HG03097 (cell line): Measurements from ENCODE around the gene RABGAP1L.
"Not testable (repeated sequence)": the region's sequence is repeated elsewhere in the genome, so short reads cannot be mapped to it uniquely, and the experiment has no call there.

ENCODE experiments used
- ATAC-seq: cut with Tn5 transposase; IDR thresholded peaks from one replicate; pipeline ENCODE4 v1.9.1; 2021; ENCODE audit not compliant: unreplicated experiment, low FRiP score

Gene RABGAP1L

DNA sequence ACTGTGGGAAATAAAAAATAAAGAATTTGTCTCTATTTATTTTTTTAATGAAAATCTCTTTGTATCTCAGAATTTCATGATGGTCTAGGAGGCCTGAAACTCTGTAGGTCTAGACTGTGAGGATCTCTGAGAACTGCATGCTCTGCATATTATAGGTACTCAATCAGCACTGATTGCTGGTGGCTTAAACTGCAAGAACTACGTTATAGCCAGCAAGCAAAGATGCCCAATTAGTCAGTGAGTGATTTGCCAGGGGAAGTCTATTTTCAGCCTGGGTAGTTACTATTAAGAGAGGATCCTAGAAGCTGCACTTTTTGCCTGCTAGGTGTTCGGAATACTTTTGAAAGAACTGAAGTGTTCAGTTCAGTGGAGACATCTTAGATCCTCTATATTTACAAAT lies 375.9 kb downstream of the RABGAP1L start:
- no peak for ATAC-seq

DNA sequence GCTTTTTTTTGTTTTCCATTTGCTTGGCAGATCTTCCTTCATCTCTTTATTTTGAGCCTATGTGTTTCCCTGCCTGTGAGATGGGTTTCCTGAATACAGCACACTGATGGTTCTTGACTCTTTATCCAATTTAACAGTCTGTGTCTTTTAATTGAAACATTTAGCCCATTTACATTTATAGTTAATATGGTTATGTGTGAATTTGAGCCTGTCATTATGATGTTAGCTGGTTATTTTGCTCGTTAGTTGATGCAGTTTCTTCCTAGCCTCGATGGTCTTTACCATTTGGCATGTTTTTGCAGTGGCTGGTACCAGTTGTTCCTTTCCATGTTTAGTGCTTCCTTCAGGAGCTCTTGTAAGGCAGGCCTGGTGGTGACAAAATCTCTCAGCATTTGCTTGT lies 384.1 kb downstream of the RABGAP1L start:
- ATAC-seq: not testable (repeated sequence)

DNA sequence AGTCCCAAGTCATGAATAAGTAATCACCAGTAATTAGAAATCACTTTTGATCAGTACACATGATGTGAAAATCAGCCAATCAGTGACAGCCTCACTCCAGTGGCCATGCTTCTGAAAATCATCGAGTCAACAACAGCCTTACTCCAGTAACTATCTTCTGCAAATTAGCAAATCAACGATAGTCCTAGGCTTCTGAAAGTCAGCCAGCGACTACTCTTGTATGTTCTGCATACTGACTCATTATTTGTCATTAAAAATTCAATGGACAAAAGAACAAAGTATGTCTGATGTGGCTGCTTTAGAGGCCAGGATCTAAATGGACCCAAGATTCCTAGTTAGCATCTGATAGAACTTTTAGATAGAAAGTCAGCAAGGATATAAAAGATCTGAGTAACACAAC lies 391.0 kb downstream of the RABGAP1L start:
- no peak for ATAC-seq

DNA sequence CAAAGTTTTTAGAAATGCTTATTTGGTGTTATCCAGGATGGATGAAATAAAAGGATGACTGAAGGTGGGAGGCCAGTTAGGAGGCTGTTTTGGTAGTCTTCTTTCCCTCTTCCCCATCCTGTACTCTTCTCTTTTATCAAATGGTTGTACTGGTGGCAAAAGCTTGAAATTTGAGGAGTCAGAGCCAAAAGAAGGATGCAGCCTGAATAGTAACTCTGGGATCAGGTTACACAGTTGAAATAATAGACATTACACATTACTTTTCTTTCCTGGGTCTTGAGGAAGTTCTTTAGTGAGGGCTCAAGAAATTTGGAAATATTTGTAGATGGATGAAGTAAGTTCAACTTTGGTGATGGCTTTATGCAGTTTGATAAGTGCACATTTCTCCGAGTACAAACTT lies 397.1 kb downstream of the RABGAP1L start:
- no peak for ATAC-seq

DNA sequence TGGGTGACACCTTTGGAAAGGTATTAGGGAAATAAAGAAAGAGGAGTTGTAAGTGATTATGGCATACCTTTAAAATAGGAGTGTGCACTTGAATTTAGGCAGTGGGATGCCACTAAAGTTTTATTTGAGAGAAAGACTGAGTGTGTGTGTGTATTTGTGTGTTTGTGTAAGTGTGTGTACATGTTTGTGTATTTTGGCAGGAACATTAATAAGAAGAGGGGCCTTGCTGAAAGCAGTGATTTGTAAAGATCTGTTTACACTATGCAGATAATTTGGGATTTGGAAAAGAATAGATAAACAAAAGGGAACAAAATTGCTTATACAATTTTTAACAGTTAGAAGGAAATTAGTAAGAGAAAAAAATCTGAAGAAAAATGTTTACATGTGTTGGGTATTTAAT lies 409.2 kb downstream of the RABGAP1L start:
- no peak for ATAC-seq

DNA sequence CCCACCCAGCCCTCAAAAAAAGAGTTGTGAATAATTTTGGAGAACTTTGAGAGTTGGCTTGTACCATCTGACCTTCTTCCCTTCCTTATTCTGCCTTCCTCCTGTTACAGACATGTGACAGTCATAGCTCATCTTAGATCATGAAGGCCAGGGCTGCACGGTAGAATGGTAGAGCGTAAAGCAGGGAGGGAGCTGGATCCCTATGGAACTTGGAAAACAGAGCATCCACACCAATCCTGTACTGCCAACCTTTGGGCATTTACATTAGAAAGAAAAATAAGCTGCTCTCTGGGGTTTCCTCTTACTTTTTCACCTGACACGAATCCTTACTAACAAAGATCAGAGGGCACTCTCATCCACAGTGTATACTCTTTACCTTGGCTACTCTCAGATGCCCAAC lies 409.9 kb downstream of the RABGAP1L start:
- no peak for ATAC-seq

DNA sequence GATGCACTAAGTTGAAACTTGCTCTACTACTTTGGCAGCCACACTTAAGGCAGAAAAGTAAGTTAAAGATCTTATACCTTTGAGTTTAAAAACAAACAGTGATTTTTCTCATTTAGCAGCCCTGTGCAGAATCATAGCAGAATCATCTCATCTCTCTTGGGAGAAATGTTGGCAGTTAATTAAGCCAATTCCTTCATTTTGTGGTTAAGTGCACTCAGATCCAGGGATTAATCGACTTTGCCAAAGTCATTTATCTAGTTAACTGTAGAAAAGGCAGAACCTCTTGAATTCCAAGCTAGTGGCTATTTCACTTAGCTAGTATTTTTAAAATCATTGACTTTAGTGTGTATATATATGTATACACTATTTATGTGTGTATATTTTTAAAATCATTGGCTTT lies 413.5 kb downstream of the RABGAP1L start:
- no peak for ATAC-seq

DNA sequence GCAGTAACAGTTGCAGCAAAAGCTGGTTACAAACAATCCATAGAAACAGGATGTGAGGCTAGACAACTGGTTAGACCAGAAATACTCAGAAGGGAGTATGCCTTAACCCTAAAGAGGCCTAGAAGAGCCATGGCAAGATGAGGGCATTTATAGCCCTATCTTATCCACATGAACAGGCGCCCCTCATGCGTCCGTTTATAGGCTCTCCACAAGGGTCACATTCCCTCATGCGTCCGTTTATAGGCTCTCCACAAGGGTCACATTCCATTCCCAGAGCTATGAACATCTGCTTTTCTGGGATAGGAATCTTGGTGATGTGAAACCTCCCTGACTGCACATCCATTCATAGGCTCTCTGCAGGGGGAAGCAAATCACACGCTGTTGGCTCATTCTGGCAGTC lies 416.8 kb downstream of the RABGAP1L start:
- ATAC-seq: not testable (repeated sequence)

DNA sequence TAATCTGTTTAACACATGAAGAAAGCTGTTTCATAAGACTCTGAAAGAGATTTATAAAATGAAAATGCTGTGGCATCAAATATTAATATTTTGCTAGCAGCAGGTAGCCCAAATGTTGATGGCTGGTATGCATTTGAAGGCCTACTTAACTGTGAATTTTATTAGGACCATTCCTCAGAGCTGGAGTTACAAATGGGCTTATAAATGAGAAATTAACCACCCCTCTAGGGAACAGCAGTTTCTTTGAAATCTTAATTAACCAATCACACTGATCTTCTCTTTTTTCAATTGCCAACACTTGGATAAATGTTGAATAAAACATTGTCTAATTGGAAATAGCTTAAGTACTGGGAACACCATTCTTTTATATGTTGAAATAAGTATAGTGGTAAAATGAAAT lies 418.4 kb downstream of the RABGAP1L start:
- ATAC-seq: no peak

DNA sequence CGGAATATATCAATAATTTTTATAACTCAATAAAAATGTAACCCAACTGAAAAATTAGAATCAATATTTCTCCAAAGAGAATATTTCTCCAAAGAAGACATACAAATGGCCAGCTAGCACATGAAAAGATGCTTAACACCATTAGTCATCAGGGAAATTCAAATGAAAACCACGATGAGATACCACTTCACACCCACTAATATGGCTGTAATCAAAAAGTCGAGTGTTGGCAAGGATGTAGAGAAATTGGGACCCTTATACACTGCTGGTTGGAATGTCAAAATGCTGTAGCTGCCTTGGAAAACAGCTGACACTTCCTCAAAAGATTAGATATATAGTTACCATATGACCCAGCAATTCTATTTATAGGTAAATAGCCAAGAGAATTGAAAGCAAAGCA lies 421.5 kb downstream of the RABGAP1L start:
- ATAC-seq: no peak

DNA sequence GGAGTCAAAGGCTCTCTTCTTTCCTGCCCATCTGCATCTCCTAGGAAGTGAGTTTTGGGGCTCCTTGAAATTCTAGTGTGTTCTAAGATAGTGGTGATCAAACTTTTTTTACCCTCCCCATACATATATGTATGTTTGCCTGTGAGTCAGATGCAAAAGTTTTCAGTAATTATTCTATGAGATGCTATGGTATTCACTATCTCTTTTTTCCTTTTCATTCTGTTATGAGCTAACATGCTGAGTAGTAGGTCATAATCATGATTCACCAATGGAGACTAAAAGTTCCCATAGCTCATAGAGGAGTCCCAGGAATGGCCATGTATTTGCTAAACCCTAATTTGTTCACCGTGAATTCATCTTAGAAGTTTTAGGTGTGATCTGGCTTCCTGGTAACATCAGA lies 424.0 kb downstream of the RABGAP1L start:
- ATAC-seq: no peak

DNA sequence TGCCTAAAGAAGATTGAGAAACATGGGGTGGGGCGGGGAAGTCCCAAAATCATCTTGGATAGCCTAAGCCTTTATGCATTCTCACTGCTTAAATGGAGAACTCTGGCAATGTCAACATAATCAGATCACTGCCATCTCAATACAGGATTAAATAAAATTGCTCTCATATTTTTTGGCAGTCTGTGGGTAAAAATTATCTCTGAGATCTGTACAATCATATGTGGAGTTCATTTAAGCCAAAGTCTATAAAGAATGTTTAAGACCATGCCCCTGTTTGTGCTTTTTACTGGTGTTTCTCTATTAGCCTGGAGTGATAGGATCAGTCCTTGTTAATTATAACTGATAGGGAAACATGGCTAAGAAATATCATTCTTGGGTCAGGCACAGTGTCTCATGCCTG lies 424.8 kb downstream of the RABGAP1L start:
- no peak for ATAC-seq

DNA sequence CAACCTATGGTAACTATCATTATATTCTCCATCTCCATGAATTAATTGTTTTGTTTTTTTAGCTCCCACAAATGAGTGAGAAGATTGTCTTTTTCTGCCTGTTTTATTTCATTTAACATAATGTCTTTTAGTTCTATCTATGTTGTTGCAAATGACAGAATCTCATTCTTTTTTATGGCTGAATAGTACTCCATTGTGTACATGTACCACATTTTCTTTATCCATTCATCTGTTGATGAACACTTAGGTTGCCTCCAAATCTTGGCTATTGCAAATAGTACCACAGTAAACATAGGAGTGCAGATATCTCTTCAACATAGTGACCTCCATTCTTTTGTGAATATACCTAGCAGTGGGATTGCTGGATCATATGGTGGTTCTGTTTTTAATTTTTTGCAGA lies 429.3 kb downstream of the RABGAP1L start:
- not testable (repeated sequence) for ATAC-seq

DNA sequence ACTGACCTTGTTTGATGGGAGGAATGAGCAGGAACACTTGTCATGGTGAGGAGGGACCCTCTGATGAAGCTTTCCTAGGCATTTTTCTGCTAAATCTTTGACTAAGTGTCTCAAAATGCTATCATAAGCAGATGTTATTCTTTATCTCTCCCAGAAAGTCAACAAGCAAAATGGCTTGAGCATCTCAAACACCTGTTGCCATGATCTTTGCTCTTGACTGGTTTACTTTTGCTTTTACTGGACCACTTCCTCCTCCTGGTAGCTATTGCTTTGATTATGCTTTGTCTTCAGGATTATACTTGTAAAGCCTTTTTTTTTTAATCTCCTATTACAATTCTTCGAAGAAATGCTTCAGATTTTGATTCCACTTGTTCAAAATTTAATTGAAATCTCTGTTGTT lies 445.9 kb downstream of the RABGAP1L start:
- ATAC-seq: no peak

DNA sequence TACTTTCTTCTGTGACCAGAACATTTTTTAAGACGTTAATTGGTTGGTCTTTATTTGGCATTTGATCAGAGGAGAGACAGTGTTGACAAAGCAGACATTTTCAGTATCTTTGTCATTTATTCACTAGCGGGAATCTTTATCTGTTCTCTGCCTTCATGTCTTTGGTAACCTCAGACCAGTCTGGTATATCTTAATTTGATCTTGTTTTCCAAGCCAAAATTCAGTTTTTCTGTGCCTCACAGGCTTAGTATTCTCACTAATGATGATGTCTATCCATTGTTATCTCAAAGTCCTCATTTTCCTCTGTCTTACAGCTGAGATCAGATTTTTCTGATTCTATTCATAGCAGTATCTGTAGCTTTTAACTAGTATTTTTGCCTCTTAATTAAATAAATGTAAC lies 447.2 kb downstream of the RABGAP1L start:
- no peak for ATAC-seq

DNA sequence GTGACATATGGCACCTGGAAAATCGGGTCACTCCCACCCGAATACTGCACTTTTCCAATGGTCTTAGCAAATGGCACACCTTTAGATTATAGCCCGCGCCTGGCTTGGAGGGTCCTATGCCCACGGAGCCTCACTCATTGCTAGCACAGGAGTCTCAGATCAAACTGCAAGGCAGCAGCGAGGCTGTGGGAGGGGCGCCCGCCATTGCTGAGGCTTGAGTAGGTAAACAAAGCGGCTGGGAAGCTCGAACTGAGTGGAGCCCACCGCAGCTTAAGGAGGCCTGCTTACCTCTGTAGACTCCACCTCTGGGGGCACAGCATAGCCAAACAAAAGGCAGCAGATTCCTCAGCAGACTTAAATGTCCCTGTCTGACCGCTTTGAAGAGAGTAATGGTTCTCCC lies 458.6 kb downstream of the RABGAP1L start:
- ATAC-seq: not testable (repeated sequence)

DNA sequence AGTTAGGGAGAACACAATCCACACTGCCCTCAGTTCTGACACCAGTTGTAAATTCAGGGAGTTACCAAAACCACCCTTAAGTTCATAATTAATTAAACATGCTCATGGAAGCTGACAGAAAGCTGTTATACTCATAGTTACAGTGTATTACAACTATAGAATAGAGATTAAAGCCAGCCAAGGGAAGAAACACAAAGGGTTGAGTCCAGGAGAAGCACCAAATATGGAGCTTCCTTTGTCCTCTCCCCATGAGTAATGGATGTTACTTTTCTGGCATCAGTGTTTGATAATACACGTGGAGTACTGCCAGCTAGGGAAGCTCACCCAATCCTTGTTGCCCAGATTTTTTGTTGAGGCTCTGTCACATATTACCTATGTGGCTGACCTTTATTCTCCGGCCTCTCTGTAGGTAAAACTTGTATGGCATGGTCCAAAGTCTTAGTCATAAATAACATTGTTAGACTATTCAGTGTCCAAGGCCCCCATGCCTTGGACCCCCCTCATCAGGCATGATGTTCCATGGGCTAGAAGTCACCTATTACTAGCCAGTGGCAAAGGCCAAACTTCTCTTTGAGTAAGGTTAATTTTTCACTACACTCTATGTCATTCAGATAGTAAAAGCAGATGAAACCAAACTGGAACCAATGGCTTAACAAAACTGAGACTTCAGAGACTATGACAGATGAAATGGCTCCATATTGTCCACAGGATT lies 464.2 kb downstream of the RABGAP1L start:
- ATAC-seq: no peak

DNA sequence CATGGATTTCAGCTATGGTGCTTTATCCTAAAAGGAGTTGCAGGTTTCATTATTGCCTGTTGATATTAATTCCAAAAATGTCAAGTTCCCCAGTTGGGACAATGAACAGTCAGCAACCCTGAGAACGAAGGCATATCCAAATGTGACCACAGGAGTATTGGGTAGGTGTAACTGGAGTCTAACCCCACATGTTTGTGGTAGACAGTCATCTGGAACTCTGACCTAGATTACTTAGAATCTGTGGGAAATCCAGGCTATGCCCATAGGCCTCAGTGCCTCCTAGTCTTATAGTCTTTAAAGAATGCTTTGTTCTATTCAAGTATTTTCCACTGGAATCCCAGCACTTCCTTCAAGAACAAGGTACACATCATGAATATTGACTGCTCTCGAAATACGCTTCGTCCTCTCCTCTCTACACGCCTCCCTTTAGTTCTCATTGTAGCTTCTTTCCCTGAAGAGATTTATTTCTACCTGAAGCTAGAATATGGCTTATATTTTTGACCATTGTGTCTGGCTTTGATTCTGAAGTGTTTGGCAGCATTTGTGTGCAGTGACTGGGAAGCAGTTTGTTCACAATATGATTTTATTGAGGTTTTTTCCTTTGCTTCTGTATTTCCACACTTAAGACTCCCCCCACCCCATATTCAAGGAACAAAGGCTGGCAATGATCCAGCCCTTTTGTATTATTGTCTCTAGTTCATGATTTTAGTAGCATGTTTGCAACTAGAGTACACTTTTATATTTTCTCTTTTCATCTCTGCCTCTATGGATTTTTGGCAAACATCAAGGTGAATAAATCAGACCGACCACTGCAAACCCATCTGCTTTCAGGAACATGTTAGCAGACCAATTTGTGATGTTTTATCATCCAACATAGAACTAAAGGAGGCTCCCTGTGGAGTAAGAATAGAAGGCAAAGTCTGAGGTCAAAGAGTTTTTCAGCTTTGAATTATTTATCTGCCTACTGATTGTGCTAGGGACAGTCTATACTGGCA lies 467.0 kb downstream of the RABGAP1L start:
- ATAC-seq: no peak

DNA sequence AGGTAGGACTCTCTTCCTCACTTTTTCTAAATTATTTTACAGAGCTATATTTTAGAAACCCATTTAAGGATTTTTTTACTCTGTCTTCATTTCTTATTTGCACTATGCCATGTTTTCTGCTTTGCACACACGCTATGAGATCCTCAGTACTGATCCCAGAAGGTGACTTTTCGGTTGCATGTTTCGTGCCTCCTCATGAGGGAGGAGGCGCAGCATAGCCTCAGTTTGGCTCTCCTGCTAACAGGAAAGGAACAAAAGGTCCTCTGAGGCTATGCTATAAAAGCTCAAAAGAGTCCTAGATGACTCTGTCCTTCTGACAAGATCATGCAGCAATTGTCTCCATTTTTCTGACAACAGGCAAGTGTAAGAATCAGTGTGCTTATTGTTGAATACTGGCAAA lies 478.2 kb downstream of the RABGAP1L start:
- no peak for ATAC-seq

DNA sequence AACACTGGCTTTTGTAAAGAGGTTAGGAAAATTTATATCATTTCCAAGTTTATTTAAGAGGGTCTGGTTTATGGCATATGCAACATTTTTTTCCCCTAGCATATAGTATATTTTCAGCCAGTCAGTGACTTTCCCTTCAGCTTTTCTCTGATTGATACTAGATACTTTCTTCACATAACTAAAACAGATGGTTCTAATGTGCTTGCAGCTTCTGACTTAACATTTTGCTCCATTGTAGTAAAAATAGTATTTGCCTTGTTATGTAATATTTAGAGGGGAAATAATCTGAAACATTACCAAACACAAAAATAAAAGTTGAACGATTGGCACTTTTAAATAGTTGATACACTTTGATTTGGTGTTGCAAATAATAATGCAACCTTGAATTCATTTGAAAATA lies 480.1 kb downstream of the RABGAP1L start:
- no peak for ATAC-seq

DNA sequence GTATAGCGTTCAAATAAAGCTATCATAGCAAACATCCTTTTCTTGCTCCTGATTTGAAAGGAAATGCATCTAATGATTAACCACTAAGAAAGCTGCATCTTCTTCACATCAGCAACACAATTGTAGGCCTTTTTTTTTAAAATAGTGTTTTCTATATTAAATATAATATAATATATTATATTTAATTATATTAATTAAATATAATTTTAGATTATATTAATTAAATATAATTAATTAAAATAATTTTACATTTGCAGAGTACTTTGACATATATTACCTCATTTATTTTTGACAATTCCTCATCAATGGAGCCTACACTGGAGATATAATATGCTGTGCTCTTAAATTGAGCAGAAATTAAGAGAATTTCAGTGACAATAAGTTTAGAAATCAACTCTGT lies 481.5 kb downstream of the RABGAP1L start:
- ATAC-seq: no peak

DNA sequence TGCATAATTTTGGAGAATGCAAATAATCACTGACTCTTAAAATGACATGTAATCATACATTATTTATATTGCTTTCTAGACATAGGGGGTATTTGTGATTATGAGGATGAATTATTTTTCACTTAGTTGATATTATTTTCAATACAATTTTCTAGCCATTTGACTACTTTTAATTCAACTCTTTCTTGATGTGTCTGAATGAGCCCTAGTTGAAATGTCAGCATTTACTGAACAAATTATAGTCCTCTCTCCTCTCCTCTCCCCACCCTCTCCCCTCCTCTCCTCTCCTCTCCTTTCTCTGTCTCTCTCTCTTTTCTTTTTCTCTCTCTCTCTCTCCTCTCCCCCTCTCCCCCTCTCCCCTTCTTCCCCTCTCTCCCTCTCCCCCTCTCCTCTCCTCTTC lies 483.1 kb downstream of the RABGAP1L start:
- ATAC-seq: no peak
